ENCODE measurements around the gene WDR43.

- TF ChIP-seq CTCF (IDR thresholded peaks at IDR 0.05) (no peak), USF2 (CRISPR knock-in tag; IDR thresholded peaks at IDR 0.05) (no peak), SOX15 (CRISPR knock-in tag; IDR thresholded peaks at IDR 0.05) (no peak), SP1 (CRISPR knock-in tag; conservative IDR thresholded peaks at IDR 0.05) (no peak), FOXJ3 (CRISPR knock-in tag; IDR thresholded peaks at IDR 0.05; ENCODE audit: borderline replicate concordance) (no peak), RORB (CRISPR knock-in tag; IDR thresholded peaks at IDR 0.05) (no peak), ARID4B (CRISPR knock-in tag; IDR thresholded peaks at IDR 0.05; ENCODE audit: borderline replicate concordance) (no peak), TP53 (CRISPR knock-in tag; IDR thresholded peaks at IDR 0.05) (no peak)
- TF ChIP-seq, protein P1, sequence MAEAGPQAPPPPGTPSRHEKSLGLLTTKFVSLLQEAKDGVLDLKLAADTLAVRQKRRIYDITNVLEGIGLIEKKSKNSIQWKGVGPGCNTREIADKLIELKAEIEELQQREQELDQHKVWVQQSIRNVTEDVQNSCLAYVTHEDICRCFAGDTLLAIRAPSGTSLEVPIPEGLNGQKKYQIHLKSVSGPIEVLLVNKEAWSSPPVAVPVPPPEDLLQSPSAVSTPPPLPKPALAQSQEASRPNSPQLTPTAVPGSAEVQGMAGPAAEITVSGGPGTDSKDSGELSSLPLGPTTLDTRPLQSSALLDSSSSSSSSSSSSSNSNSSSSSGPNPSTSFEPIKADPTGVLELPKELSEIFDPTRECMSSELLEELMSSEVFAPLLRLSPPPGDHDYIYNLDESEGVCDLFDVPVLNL (CRISPR knock-in tag; IDR thresholded peaks at IDR 0.05; ENCODE audit: borderline replicate concordance, low read depth): no peak
- TF ChIP-seq, protein P2, sequence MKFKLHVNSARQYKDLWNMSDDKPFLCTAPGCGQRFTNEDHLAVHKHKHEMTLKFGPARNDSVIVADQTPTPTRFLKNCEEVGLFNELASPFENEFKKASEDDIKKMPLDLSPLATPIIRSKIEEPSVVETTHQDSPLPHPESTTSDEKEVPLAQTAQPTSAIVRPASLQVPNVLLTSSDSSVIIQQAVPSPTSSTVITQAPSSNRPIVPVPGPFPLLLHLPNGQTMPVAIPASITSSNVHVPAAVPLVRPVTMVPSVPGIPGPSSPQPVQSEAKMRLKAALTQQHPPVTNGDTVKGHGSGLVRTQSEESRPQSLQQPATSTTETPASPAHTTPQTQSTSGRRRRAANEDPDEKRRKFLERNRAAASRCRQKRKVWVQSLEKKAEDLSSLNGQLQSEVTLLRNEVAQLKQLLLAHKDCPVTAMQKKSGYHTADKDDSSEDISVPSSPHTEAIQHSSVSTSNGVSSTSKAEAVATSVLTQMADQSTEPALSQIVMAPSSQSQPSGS (CRISPR knock-in tag; IDR thresholded peaks at IDR 0.05; ENCODE audit: borderline replicate concordance, low read depth): no peak
- TF ChIP-seq, protein P3, sequence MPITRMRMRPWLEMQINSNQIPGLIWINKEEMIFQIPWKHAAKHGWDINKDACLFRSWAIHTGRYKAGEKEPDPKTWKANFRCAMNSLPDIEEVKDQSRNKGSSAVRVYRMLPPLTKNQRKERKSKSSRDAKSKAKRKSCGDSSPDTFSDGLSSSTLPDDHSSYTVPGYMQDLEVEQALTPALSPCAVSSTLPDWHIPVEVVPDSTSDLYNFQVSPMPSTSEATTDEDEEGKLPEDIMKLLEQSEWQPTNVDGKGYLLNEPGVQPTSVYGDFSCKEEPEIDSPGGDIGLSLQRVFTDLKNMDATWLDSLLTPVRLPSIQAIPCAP (CRISPR knock-in tag; IDR thresholded peaks at IDR 0.05): no peak
Measured at GRCh38 chr2:28855977-28856376, 38.5 kb upstream of the WDR43 start.

All from WTC11 (cell line).